OCI-LY1 (cell line): ENCODE data around the gene MAP7.

Source experiments
- H2AFZ ChIP-seq: fragments of 200-600 bp; sonication (generic), shearing (Covaris generic); 2 replicates; pipeline ENCODE4 v1.6.0; 2014; ENCODE audit warnings: antibody characterized with exemption, mild to moderate bottlenecking, low read length
- H3F3A ChIP-seq: fragments of 200-600 bp; sonication (generic), shearing (Covaris generic); 2 replicates; pipeline ENCODE4 v1.6.0; 2014; ENCODE audit warnings: mild to moderate bottlenecking, antibody characterized with exemption, low read length, moderate library complexity; ENCODE audit not compliant: insufficient read depth
- H3K27ac ChIP-seq: fragments of 200-600 bp; sonication (generic); 2 replicates; pipeline ENCODE4 v1.5.1; 2014; ENCODE audit warnings: low read length, mixed run types, mild to moderate bottlenecking, low read depth; ENCODE audit not compliant: poor library complexity, severe bottlenecking
- H3K27me3 ChIP-seq: fragments of 200-600 bp; sonication (generic); 2 replicates; pipeline ENCODE4 v1.6.0; 2014; ENCODE audit warnings: antibody characterized with exemption, mild to moderate bottlenecking, low read length, moderate library complexity; ENCODE audit not compliant: insufficient read depth
- H3K36me3 ChIP-seq: fragments of 200-600 bp; sonication (generic); 2 replicates; pipeline ENCODE4 v1.6.1; 2014; ENCODE audit warnings: mild to moderate bottlenecking, antibody characterized with exemption, low read length, moderate library complexity, mixed read lengths; ENCODE audit not compliant: insufficient read depth
- H3K4me1 ChIP-seq: fragments of 200-600 bp; sonication (generic); 2 replicates; pipeline ENCODE4 v1.5.1; 2014; ENCODE audit warnings: mild to moderate bottlenecking, low read length, moderate library complexity; ENCODE audit not compliant: insufficient read depth, severe bottlenecking
- H3K4me2 ChIP-seq: fragments of 200-600 bp; sonication (generic), shearing (Covaris generic); 2 replicates; pipeline ENCODE4 v1.6.1; 2014; ENCODE audit warnings: low read length
- H3K4me3 ChIP-seq: fragments of 200-600 bp; sonication (generic); 2 replicates; pipeline ENCODE4 v1.5.1; 2014; ENCODE audit warnings: low read length, low read depth, mild to moderate bottlenecking, mixed read lengths; ENCODE audit not compliant: poor library complexity, severe bottlenecking
- H3K79me2 ChIP-seq: fragments of 200-600 bp; shearing (Covaris generic); 2 replicates; pipeline ENCODE4 v1.6.1; 2016; ENCODE audit warnings: mixed run types, low read length, mixed read lengths; ENCODE audit not compliant: insufficient read depth
- H3K9ac ChIP-seq: fragments of 200-600 bp; sonication (generic), shearing (Covaris generic); 2 replicates; pipeline ENCODE4 v1.6.1; 2014; ENCODE audit warnings: mild to moderate bottlenecking, low read length, mixed read lengths
- H3K9me2 ChIP-seq: fragments of 200-600 bp; sonication (generic), shearing (Covaris generic); 2 replicates; pipeline ENCODE4 v1.6.1; 2014; ENCODE audit warnings: low read depth, mild to moderate bottlenecking, low read length, mixed read lengths
- H3K9me3 ChIP-seq: fragments of 200-600 bp; shearing (Covaris generic); 2 replicates; pipeline ENCODE4 v1.6.1; 2014; ENCODE audit warnings: low read length, mixed read lengths
- H4K20me1 ChIP-seq: fragments of 200-600 bp; sonication (generic), shearing (Covaris generic); 2 replicates; pipeline ENCODE4 v1.6.0; 2016; ENCODE audit warnings: mild to moderate bottlenecking, low read length; ENCODE audit not compliant: insufficient read depth
- CTCF ChIP-seq: fragments of 200-600 bp; sonication (generic), shearing (Covaris generic); IDR thresholded peaks from 2 replicates; pipeline ENCODE4 v1.5.1; 2017; ENCODE audit warnings: mild to moderate bottlenecking, antibody characterized with exemption, low read length, moderate library complexity, mixed read lengths
- EZH2 ChIP-seq: fragments of 200-600 bp; sonication (generic), shearing (Covaris generic); IDR thresholded peaks from 2 replicates; pipeline ENCODE4 v1.8.0; 2017; ENCODE audit warnings: borderline replicate concordance, mixed run types, mild to moderate bottlenecking, antibody characterized with exemption, low read length, moderate library complexity, mixed read lengths

Gene MAP7

GRCh38 chr6:136571496-136571895 is 21.3 kb upstream of the MAP7 start:
- H3K9me2 ChIP-seq, result no peaks in the 10 kb centered on the region
- no peak overlapping the region for H3K4me3 ChIP-seq
- no peaks in the 10 kb centered on the region for H3K27me3 ChIP-seq
- H3K36me3 ChIP-seq, result peaks cover 30% of the 10 kb centered on the region
- H3F3A ChIP-seq, result no peaks in the 10 kb centered on the region
- no peaks in the 10 kb centered on the region for H3K79me2 ChIP-seq
- TF ChIP-seq CTCF, result no peak
- no peak for TF ChIP-seq EZH2
- no peak overlapping the region for H3K27ac ChIP-seq
- H4K20me1 ChIP-seq, result no peaks in the 10 kb centered on the region
- peaks cover 10% of the 10 kb centered on the region; the same call in 1 of the 2 replicates for H3K9me3 ChIP-seq
- H3K4me1 ChIP-seq, result no peaks in the 10 kb centered on the region
- H2AFZ ChIP-seq, result no peak overlapping the region
- H3K4me2 ChIP-seq, result no peak overlapping the region
- H3K9ac ChIP-seq, result no peak overlapping the region

DNA sequence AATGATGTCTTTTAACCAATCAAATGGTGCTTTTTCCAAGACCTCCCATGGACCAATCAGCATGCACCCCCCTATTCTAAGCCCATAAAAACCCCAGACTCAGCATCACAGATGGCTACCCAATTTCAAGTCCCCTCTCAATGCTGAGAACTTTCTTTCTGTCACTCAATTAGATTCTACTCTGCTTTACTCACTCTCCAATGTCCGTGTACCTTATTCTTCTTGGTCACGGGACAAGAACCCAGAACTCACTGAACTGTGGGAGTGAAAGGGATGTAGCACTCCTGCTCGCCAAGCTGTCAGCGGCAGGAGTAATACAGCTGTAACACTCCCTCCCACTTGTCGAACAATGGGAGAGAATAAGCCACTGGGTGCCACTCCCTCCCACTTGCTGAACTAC is 20.8 kb upstream of the MAP7 start:
- H2AFZ ChIP-seq, result no peak overlapping the region
- no peaks in the 10 kb centered on the region for H3F3A ChIP-seq
- H3K9me3 ChIP-seq, result peaks cover 10% of the 10 kb centered on the region; the same call in 1 of the 2 replicates
- H3K79me2 ChIP-seq, result no peaks in the 10 kb centered on the region
- no peaks in the 10 kb centered on the region for H4K20me1 ChIP-seq
- H3K36me3 ChIP-seq, result peaks cover 30% of the 10 kb centered on the region
- H3K9ac ChIP-seq, result no peak overlapping the region
- no peak overlapping the region for H3K4me3 ChIP-seq
- H3K27ac ChIP-seq, result no peak overlapping the region
- H3K9me2 ChIP-seq, result no peaks in the 10 kb centered on the region
- H3K4me1 ChIP-seq, result no peaks in the 10 kb centered on the region
- no peaks in the 10 kb centered on the region for H3K27me3 ChIP-seq
- H3K4me2 ChIP-seq, result no peak overlapping the region
- TF ChIP-seq CTCF (no peak), EZH2 (no peak)

DNA sequence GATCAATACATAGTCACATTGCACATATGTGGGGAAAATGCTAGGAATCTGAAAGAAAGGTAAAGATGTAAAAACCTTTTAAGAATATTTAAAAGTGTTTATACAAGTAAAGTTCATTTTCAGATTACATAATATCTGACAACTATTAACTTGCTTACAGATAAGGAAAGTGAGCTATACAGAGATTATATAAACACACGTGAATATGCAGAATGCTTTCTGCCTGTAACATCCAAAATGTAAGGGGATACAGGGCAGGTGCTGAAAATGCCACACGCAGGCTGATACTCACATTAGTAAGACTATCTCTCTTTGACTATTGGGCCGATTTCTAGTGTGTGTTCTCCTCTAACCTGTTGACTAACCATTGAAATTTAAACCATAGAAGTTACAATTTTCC is 17.9 kb upstream of the MAP7 start:
- Histone ChIP-seq H4K20me1 (no peaks in the 10 kb centered on the region), H3K4me2 (no peak overlapping the region), H2AFZ (no peak overlapping the region), H3K27me3 (no peaks in the 10 kb centered on the region), H3K9me3 (peaks cover 10% of the 10 kb centered on the region; the same call in 1 of the 2 replicates), H3K79me2 (no peaks in the 10 kb centered on the region), H3F3A (no peaks in the 10 kb centered on the region), H3K4me3 (no peak overlapping the region), H3K4me1 (no peaks in the 10 kb centered on the region), H3K27ac (no peak overlapping the region), H3K9ac (no peak overlapping the region), H3K9me2 (no peaks in the 10 kb centered on the region), H3K36me3 (peaks cover 15% of the 10 kb centered on the region; the same call in 1 of the 2 replicates)
- TF ChIP-seq CTCF (no peak), EZH2 (no peak)
